Stimulated activated CD4-positive, alpha-beta T cell treated with anti-CD3 and anti-CD28 coated beads, TNF-alpha, amount 100 ng/mL, for 1 hour (primary cell): Measurements from ENCODE around the gene COX8C.
"Not testable (repeated sequence)": the region's sequence is repeated elsewhere in the genome, so short reads cannot be mapped to it uniquely, and the experiment has no call there.

ENCODE experiments used
- DNase-seq, 3 donors: peaks; one replicate each; pipeline ENCODE4 v3.0.0-alpha.2; 2020; ENCODE audit warnings: low read depth in 3 of 3, low spot score in 1 of 3

COX8C gene

GRCh38 chr14:93320489-93320888, 26.5 kb upstream of the COX8C start:
- DNase-seq, result no peak

- no peak for DNase-seq
Observed at GRCh38 chr14:93322929-93323599, 23.9 kb upstream of the COX8C start.

GRCh38 chr14:93323600-93324174, 23.3 kb upstream of the COX8C start:
- no peak for DNase-seq

- DNase-seq, result no peak
Observed at GRCh38 chr14:93326196-93326595, 20.8 kb upstream of the COX8C start.

GRCh38 chr14:93328546-93328945, 18.4 kb upstream of the COX8C start:
- DNase-seq, result no peak

- no peak for DNase-seq
Observed at GRCh38 chr14:93329965-93330608, 16.9 kb upstream of the COX8C start.

GRCh38 chr14:93330609-93331000, 16.4 kb upstream of the COX8C start:
- DNase-seq, result no peak

GRCh38 chr14:93331002-93331727, 15.8 kb upstream of the COX8C start:
- DNase-seq, result no peak

GRCh38 chr14:93331728-93332396, 15.1 kb upstream of the COX8C start:
- no peak for DNase-seq

- peak in 1 of 3 donors; percentile 7 for DNase-seq
Observed at GRCh38 chr14:93332397-93332852, 14.6 kb upstream of the COX8C start.

- DNase-seq, result peak; percentile 80 to 91 (median 83)
Observed at GRCh38 chr14:93332853-93333630, 13.9 kb upstream of the COX8C start, which contains the start of gene BTBD7. Gene BTBD7, minus strand, starts transcription at chr14:93333036. Its CDS starts 36,985 bp downstream, at chr14:93296051.

- no peak for DNase-seq
Observed at GRCh38 chr14:93333631-93334103, 13.3 kb upstream of the COX8C start.

- DNase-seq, result no peak
Observed at GRCh38 chr14:93337143-93337753, 9.7 kb upstream of the COX8C start.

- DNase-seq, result no peak
Observed at GRCh38 chr14:93337884-93338283, 9.1 kb upstream of the COX8C start.

- no peak for DNase-seq
Observed at GRCh38 chr14:93343266-93343665, 3.7 kb upstream of the COX8C start.

GRCh38 chr14:93343797-93344196, 3.2 kb upstream of the COX8C start:
- no peak for DNase-seq

GRCh38 chr14:93347850-93348249, 868 bp downstream of the COX8C start:
- DNase-seq, result no peak

- DNase-seq, result no peak
Observed at GRCh38 chr14:93348292-93348691, 1.3 kb downstream of the COX8C start.

GRCh38 chr14:93354873-93355272, 7.9 kb downstream of the COX8C start:
- not testable (repeated sequence) for DNase-seq
